Stimulated activated naive CD8-positive, alpha-beta T cell treated with anti-CD3 and anti-CD28 coated beads, Interleukin-15, Interleukin-2, amounts not matched to agents 100 ng/mL and 50 ng/mL, for 24 hours (primary cell): ENCODE results near the gene OTULINL.
A peak's percentile ranks its signal among the peaks of the same experiment; 100 is the strongest.

ENCODE experiments used
- H3K27ac Mint-ChIP-seq: one replicate; pipeline ENCODE4 v1.8.0; 2021; ENCODE audit warnings: mild to moderate bottlenecking, mixed read lengths
- H3K27me3 Mint-ChIP-seq: one replicate; pipeline ENCODE4 v1.8.0; 2021; ENCODE audit warnings: mixed read lengths
- H3K36me3 Mint-ChIP-seq: one replicate; pipeline ENCODE4 v1.8.0; 2021; ENCODE audit warnings: low read depth, mixed read lengths
- H3K4me1 Mint-ChIP-seq: one replicate; pipeline ENCODE4 v1.8.0; 2021; ENCODE audit warnings: low read depth, mixed read lengths
- H3K4me3 Mint-ChIP-seq: one replicate; pipeline ENCODE4 v1.8.0; 2021; ENCODE audit warnings: mild to moderate bottlenecking, mixed read lengths
- H3K9me3 Mint-ChIP-seq: one replicate; pipeline ENCODE4 v1.8.0; 2021; ENCODE audit warnings: mixed read lengths

Gene OTULINL

DNA sequence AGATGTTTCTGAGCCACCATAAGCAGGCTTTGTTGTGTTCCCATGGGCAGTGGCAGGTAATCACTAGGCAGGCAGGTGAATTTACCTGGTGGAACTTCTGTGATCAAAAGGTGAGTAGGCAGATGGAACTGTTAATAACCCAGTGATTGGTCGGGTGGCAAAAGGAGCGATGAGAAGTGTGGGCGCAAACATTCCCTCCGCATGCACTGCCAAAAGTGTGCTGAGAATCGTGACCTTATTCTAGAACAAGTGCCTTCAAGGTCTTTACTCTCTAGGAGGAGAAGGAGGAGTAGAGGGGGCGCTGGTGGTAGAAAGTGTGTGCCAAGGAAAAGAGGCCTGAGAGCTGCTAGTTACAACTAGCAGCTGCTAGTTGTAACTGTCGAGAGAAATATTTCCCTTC lies 3.3 kb downstream of the OTULINL start:
- Mint-ChIP-seq H3K4me1 (peaks cover 76% of the 10 kb centered on the region), H3K27me3 (peaks cover 9% of the 10 kb centered on the region), H3K9me3 (no peaks in the 10 kb centered on the region), H3K27ac (no peak overlapping the region), H3K36me3 (no peaks in the 10 kb centered on the region), H3K4me3 (no peak overlapping the region)

DNA sequence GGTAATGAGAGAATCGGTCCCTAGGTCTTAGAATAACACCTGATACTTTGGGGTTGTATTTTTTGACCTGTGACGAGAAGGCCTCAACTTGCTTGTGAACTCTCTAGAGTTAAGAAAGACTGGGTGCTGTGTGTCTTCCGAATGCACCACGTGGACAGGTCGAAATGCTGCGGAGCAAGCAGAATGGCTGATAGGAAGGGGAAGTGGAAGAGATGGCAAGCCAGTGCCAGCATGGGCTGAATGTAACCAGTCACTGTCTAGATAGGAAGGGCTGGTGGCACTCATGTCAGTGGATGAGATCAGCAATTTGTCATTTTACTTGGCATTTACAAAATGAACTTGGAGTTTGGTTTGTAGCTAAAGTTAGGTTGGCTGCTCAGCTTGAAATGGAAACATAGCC lies 5.6 kb downstream of the OTULINL start:
- Mint-ChIP-seq H3K4me3 (no peak overlapping the region), H3K27ac (peak overlapping the region; percentile 10), H3K36me3 (no peaks in the 10 kb centered on the region), H3K4me1 (peaks cover 91% of the 10 kb centered on the region), H3K9me3 (no peaks in the 10 kb centered on the region), H3K27me3 (no peaks in the 10 kb centered on the region)

DNA sequence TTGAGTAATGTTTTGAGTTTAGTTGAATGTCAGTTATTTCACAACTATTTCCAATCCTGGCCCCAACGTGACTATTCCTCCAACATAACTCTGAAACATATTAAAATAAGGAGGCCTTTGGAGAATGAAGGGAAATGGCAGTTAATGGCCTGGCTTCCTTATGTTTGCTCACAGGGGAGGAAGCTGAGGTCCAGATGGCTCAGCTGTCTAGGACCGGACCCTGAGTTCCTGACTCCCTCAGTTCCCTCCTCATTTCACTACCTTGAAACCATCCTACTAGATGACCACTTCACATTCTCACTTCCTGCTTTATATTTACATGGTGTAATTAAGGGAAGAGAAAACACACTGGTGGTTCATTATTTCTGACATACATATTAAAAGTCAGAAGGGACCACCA lies 6.6 kb downstream of the OTULINL start:
- Mint-ChIP-seq H3K4me1 (peaks cover 92% of the 10 kb centered on the region), H3K27ac (no peak overlapping the region), H3K4me3 (no peak overlapping the region)

DNA sequence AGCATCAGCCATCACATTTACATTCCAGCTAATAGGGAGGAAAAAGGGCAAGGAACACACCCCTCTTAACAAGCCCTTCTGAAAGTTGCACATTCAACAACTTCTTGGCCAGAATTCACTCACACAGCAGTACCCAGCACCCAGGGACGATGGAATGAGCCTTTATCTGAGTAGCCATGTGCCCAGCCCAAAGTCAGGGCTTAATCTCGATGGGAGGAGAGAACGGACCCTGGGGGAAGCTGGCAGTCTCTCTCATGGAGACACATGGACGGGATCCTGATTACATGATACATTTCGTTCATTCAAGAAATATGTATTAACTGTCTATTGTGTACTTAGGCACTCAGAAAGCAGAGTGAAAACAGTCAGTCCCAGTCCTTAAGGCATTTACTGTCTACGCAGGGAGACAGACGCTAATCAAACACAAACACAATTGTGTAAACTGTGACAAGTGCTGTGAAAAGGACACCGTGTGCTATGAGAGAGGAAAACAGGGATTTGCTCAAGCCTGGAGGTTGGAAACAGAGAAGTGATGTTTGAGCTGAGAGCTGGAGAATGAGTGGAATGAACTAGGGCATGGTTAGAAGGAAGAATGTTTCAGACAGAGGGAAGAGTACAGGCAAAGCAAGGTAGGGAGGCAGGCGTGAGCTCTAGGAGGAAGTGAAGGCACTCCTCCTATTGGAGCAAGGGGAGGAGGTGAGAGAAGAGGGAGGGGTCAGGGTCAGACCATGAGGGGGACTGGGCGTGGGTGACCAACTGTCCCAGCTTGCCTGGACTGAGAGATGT lies 7.4 kb downstream of the OTULINL start:
- Mint-ChIP-seq H3K36me3 (no peaks in the 10 kb centered on the region), H3K27ac (peak overlapping the region; percentile 6), H3K27me3 (no peaks in the 10 kb centered on the region), H3K9me3 (no peaks in the 10 kb centered on the region), H3K4me3 (no peak overlapping the region), H3K4me1 (peaks cover 92% of the 10 kb centered on the region)

More for the DNA sequence above, 6.6 kb downstream of the OTULINL start:
- Mint-ChIP-seq H3K9me3 (no peaks in the 10 kb centered on the region), H3K27me3 (no peaks in the 10 kb centered on the region), H3K36me3 (no peaks in the 10 kb centered on the region)

DNA sequence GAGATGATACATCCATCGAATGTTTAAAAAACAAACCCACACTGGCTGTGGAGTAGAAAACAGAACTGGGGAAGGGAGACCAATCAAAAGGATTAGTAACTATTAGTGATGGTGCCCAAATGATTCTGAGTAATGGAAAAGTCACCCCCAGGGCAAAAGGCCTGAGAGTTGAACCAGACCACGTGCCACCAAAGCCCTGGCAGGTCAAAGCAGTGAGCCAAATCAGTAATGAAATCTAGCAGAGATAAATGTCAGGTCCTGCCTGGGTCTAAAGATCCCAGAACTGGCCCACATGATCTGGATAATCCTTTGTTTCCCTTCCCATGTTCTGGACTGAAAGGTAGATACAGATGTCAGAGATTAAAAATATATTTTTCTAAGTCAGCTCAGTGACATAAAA lies 9.4 kb downstream of the OTULINL start:
- Mint-ChIP-seq H3K4me3 (no peak overlapping the region), H3K27ac (peak overlapping the region; percentile 66), H3K27me3 (no peaks in the 10 kb centered on the region), H3K4me1 (peaks cover 95% of the 10 kb centered on the region), H3K9me3 (no peaks in the 10 kb centered on the region), H3K36me3 (no peaks in the 10 kb centered on the region)

DNA sequence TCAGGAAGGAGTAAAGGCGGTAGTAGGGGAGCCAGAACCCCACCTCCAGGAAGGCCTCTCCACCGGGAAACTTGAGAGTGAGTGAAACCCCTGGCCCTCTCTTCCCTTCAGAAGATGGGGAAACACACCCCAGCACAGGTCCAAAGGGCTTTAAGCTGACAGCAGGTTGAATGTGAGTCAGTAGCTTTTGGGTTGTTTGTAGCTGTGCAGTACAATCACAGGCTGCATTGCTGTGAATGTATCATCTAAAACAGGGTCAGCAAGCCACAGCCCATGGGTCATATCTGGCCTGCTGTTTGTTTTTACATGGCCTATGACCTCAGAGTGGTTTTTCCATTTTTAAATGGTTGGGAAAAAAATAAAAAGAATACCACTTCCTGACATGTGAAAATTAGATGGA lies 10.0 kb downstream of the OTULINL start:
- Mint-ChIP-seq H3K4me1 (peaks cover 96% of the 10 kb centered on the region), H3K27me3 (no peaks in the 10 kb centered on the region), H3K4me3 (no peak overlapping the region), H3K36me3 (no peaks in the 10 kb centered on the region), H3K9me3 (no peaks in the 10 kb centered on the region), H3K27ac (peak overlapping the region; percentile 66)

DNA sequence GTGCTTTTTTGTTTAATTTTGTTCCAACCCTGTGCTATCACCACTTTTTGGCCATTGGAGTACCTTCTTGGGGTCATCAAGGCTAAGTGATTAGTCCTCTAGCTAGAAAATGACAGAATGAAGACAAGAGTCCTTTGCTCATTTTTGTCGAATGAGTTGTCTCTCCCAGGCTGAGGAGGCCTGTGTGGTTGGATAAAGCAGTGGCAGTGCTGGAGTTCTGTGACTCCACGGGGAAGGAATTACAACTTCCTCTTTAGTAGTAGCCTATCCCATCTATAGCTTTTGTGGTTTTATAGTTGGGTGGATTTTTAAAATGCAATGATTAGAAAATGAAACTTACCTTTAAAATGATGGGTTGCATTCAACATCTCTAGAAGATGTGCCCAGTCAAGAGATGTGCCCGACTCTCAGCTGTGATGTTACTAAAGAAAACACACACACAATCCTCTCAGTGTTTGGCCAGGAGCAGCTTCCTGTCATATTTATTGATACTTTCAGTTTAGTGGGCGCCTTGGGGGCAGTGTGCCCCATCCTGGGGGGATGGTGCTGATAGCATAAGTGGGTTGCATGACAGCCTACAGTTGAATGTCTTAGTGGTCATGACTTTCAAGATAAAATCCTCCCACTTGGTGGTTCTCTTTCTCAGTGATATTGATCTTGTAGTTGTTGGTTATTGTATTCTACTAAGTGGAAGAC lies 11.9 kb downstream of the OTULINL start:
- Mint-ChIP-seq H3K27me3 (no peaks in the 10 kb centered on the region), H3K36me3 (no peaks in the 10 kb centered on the region), H3K9me3 (no peaks in the 10 kb centered on the region), H3K4me1 (peaks cover 96% of the 10 kb centered on the region), H3K4me3 (peak overlapping the region; percentile 77), H3K27ac (peak overlapping the region; percentile 96)

DNA sequence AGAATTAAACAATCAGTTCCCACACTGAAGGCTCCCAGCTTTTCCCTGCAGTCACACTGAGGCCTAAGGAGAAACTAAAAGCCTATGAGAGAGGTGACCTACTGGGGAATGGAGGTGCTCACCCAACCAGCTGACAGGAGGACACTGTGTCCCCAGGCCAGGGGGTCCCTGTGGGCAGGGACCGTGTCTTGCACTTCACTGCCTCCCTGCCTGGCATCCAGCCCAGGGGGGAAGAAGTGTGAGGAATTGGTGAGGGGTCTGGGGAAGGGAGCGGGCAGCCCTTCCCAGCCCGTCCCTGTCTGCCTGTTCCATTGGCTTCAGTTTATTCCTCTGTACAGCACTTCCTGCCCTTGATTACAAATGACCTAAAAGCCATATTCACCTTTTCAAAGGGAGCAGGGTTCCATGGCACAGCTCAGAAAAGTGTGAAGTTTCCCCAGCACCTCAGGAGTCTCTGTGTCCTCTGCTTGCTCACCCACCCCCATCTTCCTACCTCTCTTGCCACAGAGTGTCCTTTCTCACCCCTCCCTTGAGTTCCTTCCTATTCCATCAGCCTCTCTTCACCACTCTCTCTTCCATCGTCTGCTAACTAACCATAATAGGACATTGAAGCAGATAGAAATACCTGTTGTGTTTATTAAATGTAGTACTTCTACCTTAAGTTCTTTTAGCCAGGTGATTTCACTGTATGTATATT lies 12.9 kb downstream of the OTULINL start:
- Mint-ChIP-seq H3K27me3 (no peaks in the 10 kb centered on the region), H3K27ac (peak overlapping the region; percentile 96), H3K36me3 (no peaks in the 10 kb centered on the region), H3K9me3 (no peaks in the 10 kb centered on the region), H3K4me1 (peaks cover 89% of the 10 kb centered on the region), H3K4me3 (peak overlapping the region; percentile 77)

DNA sequence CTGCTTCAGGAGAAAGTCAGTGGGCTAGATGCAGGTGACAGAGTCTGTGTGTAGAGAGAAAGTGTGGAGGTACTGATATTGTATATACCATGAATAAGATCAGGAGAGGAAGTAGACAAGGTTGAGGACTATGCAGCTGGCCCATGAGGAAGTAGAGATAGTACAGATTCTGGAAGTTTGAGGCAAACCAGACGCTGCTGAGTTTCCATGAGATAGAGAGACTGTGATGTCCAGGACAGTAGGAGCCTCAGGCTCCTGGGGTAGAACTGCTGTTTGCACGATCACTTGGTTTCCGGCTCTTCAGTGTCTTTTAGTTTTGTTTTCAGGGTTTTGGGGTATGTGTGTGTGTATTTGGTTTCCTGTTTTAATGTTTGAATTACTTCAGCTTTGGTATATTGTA lies 13.6 kb downstream of the OTULINL start:
- H3K4me3 Mint-ChIP-seq: peak overlapping the region; percentile 77
- H3K9me3 Mint-ChIP-seq: peaks cover 6% of the 10 kb centered on the region
- H3K27me3 Mint-ChIP-seq: no peaks in the 10 kb centered on the region
- H3K27ac Mint-ChIP-seq: peak overlapping the region; percentile 96
- peaks cover 92% of the 10 kb centered on the region for H3K4me1 Mint-ChIP-seq
- H3K36me3 Mint-ChIP-seq: peaks cover 6% of the 10 kb centered on the region

DNA sequence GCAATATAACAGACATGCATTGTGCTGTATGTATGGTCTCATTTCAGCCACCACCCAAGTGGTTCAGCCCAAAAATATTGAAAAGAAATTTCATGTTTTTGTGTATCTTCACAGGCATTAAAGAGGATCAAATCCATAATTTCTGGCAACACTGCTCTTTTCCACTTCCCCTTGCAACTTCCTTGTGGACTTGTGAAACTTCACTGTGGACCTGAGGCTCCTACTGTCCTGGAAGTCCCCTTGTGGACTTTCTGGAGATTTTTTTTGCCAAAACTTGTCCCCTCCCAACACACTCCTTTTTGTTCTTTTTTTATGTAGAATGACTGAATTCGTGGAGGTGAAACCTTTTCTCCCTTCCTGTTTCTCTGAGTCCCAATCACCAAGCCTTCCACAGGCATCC lies 14.3 kb downstream of the OTULINL start:
- Mint-ChIP-seq H3K27me3 (no peaks in the 10 kb centered on the region), H3K4me1 (peaks cover 88% of the 10 kb centered on the region), H3K27ac (peak overlapping the region; percentile 96), H3K9me3 (peaks cover 7% of the 10 kb centered on the region), H3K4me3 (peak overlapping the region; percentile 77), H3K36me3 (peaks cover 10% of the 10 kb centered on the region)

DNA sequence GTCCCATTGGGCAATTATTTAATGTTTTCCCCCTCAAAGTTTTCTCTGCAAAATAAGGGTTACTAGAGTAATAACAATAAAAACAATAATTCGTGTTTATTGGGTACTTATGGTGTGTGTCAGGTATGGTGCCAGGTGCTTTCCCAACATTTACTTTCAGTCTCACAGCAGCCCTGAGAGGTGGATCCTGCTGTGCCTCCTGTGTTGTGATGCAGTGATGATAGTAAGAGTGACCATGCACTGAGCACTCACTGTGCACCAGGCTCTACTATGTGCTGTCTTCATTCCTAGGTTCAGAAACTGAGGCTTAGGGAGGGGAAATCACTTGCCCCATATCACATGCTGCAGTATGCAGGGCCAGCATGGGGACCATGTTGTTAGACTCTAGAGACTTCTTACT lies 15.5 kb downstream of the OTULINL start:
- Mint-ChIP-seq H3K27ac (no peak overlapping the region), H3K4me3 (no peak overlapping the region), H3K4me1 (peaks cover 76% of the 10 kb centered on the region), H3K9me3 (peaks cover 7% of the 10 kb centered on the region), H3K36me3 (peaks cover 17% of the 10 kb centered on the region), H3K27me3 (no peaks in the 10 kb centered on the region)

DNA sequence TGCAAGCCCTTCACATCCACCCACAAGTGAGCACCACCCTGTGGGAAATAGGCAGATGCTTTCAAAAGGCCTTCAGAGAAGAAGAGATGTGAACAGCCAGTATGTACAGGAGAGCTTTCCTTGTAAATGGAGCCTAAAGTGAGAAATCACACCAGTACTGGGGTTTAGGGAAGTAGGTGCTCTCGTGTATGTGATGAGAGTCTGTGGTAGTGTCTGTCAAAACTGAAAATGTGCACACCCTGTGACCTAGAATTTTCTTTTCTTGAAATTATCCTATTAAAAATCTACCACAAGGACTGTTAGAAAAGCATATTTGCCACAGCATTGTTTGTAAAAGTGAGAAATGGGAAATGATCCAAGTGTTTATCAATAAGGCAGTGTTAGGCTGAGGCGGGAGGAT lies 16.6 kb downstream of the OTULINL start:
- Mint-ChIP-seq H3K9me3 (peaks cover 7% of the 10 kb centered on the region), H3K36me3 (peaks cover 28% of the 10 kb centered on the region), H3K27me3 (no peaks in the 10 kb centered on the region), H3K27ac (no peak overlapping the region), H3K4me1 (peaks cover 64% of the 10 kb centered on the region), H3K4me3 (no peak overlapping the region)

DNA sequence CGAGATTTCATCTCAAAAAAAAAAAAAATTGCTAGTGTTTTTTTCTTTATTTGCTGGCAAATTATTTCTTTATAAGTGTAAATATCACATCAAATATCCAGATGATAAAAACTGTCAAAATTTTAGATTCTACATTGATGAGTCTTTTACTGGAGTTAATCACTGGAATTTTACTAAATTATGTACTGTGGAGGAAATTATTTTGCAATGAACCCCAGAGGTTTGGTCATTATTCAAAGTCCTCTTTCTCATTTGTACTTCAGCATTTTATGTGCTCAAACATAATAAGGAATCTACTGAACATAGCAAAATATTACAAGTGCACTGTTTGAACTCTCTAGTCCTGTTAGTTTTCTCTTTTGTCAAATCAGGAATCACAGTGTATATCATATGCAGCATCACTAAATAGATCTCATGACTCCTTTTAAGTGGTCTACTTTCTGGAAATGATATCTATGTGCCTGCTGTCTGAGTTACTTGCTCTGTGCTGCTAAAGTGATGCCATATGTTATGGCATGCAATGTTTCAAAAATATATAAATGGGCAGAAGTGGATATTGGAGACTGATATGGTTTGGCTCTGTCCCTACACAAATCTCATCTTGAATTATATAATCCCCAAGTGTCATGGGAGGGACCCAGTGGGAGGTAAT lies 18.0 kb downstream of the OTULINL start:
- Mint-ChIP-seq H3K27ac (peak overlapping the region; percentile 10), H3K9me3 (peaks cover 7% of the 10 kb centered on the region)

DNA sequence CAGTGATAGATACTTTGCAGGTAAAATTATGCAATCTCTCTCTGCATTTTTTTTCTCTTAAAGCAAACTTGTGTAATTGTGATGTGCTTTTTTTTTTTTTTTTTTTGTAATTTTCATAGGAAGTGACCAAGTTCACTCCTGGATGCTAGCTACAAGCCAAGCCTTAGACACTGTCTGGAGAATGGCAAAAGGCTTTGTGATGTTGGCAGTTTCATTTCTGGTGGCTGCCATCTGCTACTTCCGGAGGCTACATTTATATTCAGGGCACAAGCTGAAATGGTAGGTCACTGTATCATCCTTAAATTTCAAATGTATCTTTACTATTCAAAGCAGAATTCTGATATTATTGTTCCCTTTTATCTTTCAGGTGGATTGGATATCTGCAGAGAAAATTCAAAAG lies 19.3 kb downstream of the OTULINL start:
- H3K4me1 Mint-ChIP-seq: peaks cover 38% of the 10 kb centered on the region
- H3K4me3 Mint-ChIP-seq: no peak overlapping the region
- no peaks in the 10 kb centered on the region for H3K27me3 Mint-ChIP-seq
- peaks cover 48% of the 10 kb centered on the region for H3K36me3 Mint-ChIP-seq
- no peak overlapping the region for H3K27ac Mint-ChIP-seq
- peaks cover 7% of the 10 kb centered on the region for H3K9me3 Mint-ChIP-seq

More for the DNA sequence above, 18.0 kb downstream of the OTULINL start:
- no peak overlapping the region for H3K4me3 Mint-ChIP-seq
- no peaks in the 10 kb centered on the region for H3K27me3 Mint-ChIP-seq
- H3K4me1 Mint-ChIP-seq: peaks cover 50% of the 10 kb centered on the region
- H3K36me3 Mint-ChIP-seq: peaks cover 40% of the 10 kb centered on the region

DNA sequence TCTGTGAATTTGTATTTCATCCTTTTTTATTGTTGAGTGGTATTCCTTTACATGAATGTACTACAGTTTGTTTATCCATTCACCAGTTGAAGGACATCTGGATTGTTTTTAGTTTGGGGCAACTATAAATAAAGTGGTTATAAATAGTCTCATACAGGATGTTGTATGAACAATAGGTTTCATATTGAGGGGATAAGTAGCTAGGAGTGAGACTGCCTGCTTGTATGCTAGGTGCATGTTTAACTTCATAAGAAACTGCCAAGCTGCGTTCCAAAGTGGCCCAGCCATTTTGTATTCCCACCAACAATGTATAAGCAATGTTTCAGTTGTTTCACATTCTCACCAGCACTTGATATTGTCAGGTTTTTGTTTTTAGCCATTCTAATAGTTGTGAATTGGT lies 21.5 kb downstream of the OTULINL start:
- no peak overlapping the region for H3K27ac Mint-ChIP-seq

More for the DNA sequence above, 21.5 kb downstream of the OTULINL start:
- Mint-ChIP-seq H3K36me3 (peaks cover 65% of the 10 kb centered on the region), H3K9me3 (peaks cover 7% of the 10 kb centered on the region), H3K4me3 (no peak overlapping the region), H3K4me1 (peaks cover 15% of the 10 kb centered on the region), H3K27me3 (no peaks in the 10 kb centered on the region)
